T-helper 2 cell treated with Interferon-gamma antibody and Interleukin-4, amounts not matched to agents 5 μg/mL and 100 μg/mL, for 36 hours (primary cell): ENCODE data around the gene XRCC5.

Experiments
- DNase-seq: peaks from one replicate; pipeline ENCODE4 v3.0.0; 2021; ENCODE audit warnings: low spot score
- H3K27ac Mint-ChIP-seq: one replicate; pipeline ENCODE4 v1.8.0; 2021; ENCODE audit warnings: mild to moderate bottlenecking, mixed read lengths
- H3K27me3 Mint-ChIP-seq: one replicate; pipeline ENCODE4 v1.8.0; 2021; ENCODE audit warnings: low read depth, mixed read lengths
- H3K36me3 Mint-ChIP-seq: one replicate; pipeline ENCODE4 v1.8.0; 2021; ENCODE audit warnings: low read depth, mixed read lengths
- H3K4me1 Mint-ChIP-seq: one replicate; pipeline ENCODE4 v1.8.0; 2021; ENCODE audit warnings: low read depth, mixed read lengths
- H3K4me3 Mint-ChIP-seq: one replicate; pipeline ENCODE4 v1.8.0; 2022; ENCODE audit warnings: mild to moderate bottlenecking, moderate library complexity, mixed read lengths
- H3K9me3 Mint-ChIP-seq: one replicate; pipeline ENCODE4 v1.8.0; 2021; ENCODE audit warnings: mixed read lengths

XRCC5 gene

GRCh38 chr2:216144372-216144771, 35.2 kb downstream of the XRCC5 start:
- H3K4me1 Mint-ChIP-seq, result peaks cover 17% of the 10 kb centered on the region
- DNase-seq, result no peak
- H3K9me3 Mint-ChIP-seq, result no peaks in the 10 kb centered on the region
- no peak overlapping the region for H3K4me3 Mint-ChIP-seq
- peaks cover 57% of the 10 kb centered on the region for H3K36me3 Mint-ChIP-seq
- no peak overlapping the region for H3K27ac Mint-ChIP-seq
- H3K27me3 Mint-ChIP-seq, result no peaks in the 10 kb centered on the region

- H3K9me3 Mint-ChIP-seq, result no peaks in the 10 kb centered on the region
- H3K27me3 Mint-ChIP-seq, result no peaks in the 10 kb centered on the region
- peaks cover 17% of the 10 kb centered on the region for H3K4me1 Mint-ChIP-seq
- H3K36me3 Mint-ChIP-seq, result peaks cover 57% of the 10 kb centered on the region
- DNase-seq, result no peak
- no peak overlapping the region for H3K27ac Mint-ChIP-seq
- H3K4me3 Mint-ChIP-seq, result no peak overlapping the region
Measured at GRCh38 chr2:216144857-216145256, 35.7 kb downstream of the XRCC5 start.

- Mint-ChIP-seq H3K4me1 (peaks cover 19% of the 10 kb centered on the region), H3K27me3 (no peaks in the 10 kb centered on the region), H3K4me3 (no peak overlapping the region), H3K27ac (peak overlapping the region; percentile 15), H3K36me3 (peaks cover 56% of the 10 kb centered on the region), H3K9me3 (no peaks in the 10 kb centered on the region)
- DNase-seq, result no peak
Measured at GRCh38 chr2:216146573-216146972, 37.4 kb downstream of the XRCC5 start.

GRCh38 chr2:216147172-216148131, 38.3 kb downstream of the XRCC5 start:
- Mint-ChIP-seq H3K9me3 (no peaks in the 10 kb centered on the region), H3K4me1 (peaks cover 19% of the 10 kb centered on the region), H3K4me3 (no peak overlapping the region), H3K27ac (peak overlapping the region; percentile 15), H3K27me3 (no peaks in the 10 kb centered on the region), H3K36me3 (peaks cover 57% of the 10 kb centered on the region)
- DNase-seq, result no peak

- no peak for DNase-seq
- H3K27me3 Mint-ChIP-seq, result no peaks in the 10 kb centered on the region
- H3K4me3 Mint-ChIP-seq, result no peak overlapping the region
- no peak overlapping the region for H3K27ac Mint-ChIP-seq
- no peaks in the 10 kb centered on the region for H3K9me3 Mint-ChIP-seq
- H3K4me1 Mint-ChIP-seq, result peaks cover 18% of the 10 kb centered on the region
- H3K36me3 Mint-ChIP-seq, result peaks cover 59% of the 10 kb centered on the region
Measured at GRCh38 chr2:216148983-216149382, 39.8 kb downstream of the XRCC5 start.

- Mint-ChIP-seq H3K4me1 (peaks cover 18% of the 10 kb centered on the region), H3K9me3 (no peaks in the 10 kb centered on the region), H3K4me3 (no peak overlapping the region), H3K27ac (no peak overlapping the region), H3K27me3 (no peaks in the 10 kb centered on the region), H3K36me3 (peaks cover 63% of the 10 kb centered on the region)
- no peak for DNase-seq
Measured at GRCh38 chr2:216149741-216150140, 40.6 kb downstream of the XRCC5 start.

- DNase-seq, result no peak
- no peaks in the 10 kb centered on the region for H3K9me3 Mint-ChIP-seq
- H3K4me3 Mint-ChIP-seq, result no peak overlapping the region
- H3K27ac Mint-ChIP-seq, result peak overlapping the region; percentile 71
- H3K4me1 Mint-ChIP-seq, result peaks cover 18% of the 10 kb centered on the region
- H3K36me3 Mint-ChIP-seq, result peaks cover 77% of the 10 kb centered on the region
- H3K27me3 Mint-ChIP-seq, result no peaks in the 10 kb centered on the region
Measured at GRCh38 chr2:216151313-216152025, 42.3 kb downstream of the XRCC5 start.

GRCh38 chr2:216155954-216156353, 46.8 kb downstream of the XRCC5 start:
- Mint-ChIP-seq H3K27ac (no peak overlapping the region), H3K4me1 (peaks cover 19% of the 10 kb centered on the region)

GRCh38 chr2:216156822-216157221, 47.7 kb downstream of the XRCC5 start:
- Mint-ChIP-seq H3K4me3 (no peak overlapping the region), H3K27ac (no peak overlapping the region), H3K4me1 (peaks cover 15% of the 10 kb centered on the region), H3K36me3 (peaks cover 71% of the 10 kb centered on the region), H3K9me3 (no peaks in the 10 kb centered on the region), H3K27me3 (no peaks in the 10 kb centered on the region)
- no peak for DNase-seq

More at GRCh38 chr2:216155954-216156353, 46.8 kb downstream of the XRCC5 start:
- no peaks in the 10 kb centered on the region for H3K27me3 Mint-ChIP-seq
- H3K4me3 Mint-ChIP-seq, result no peak overlapping the region
- H3K9me3 Mint-ChIP-seq, result no peaks in the 10 kb centered on the region
- no peak for DNase-seq
- H3K36me3 Mint-ChIP-seq, result peaks cover 73% of the 10 kb centered on the region

GRCh38 chr2:216159144-216159543, 50.0 kb downstream of the XRCC5 start:
- Mint-ChIP-seq H3K9me3 (no peaks in the 10 kb centered on the region), H3K4me1 (peaks cover 13% of the 10 kb centered on the region), H3K36me3 (peaks cover 78% of the 10 kb centered on the region), H3K4me3 (no peak overlapping the region), H3K27ac (no peak overlapping the region), H3K27me3 (no peaks in the 10 kb centered on the region)
- no peak for DNase-seq

GRCh38 chr2:216159646-216160045, 50.5 kb downstream of the XRCC5 start:
- Mint-ChIP-seq H3K9me3 (no peaks in the 10 kb centered on the region), H3K36me3 (peaks cover 79% of the 10 kb centered on the region), H3K4me3 (no peak overlapping the region), H3K27ac (peak overlapping the region; percentile 28), H3K27me3 (no peaks in the 10 kb centered on the region), H3K4me1 (peaks cover 13% of the 10 kb centered on the region)
- DNase-seq, result no peak

GRCh38 chr2:216160786-216161185, 51.6 kb downstream of the XRCC5 start:
- DNase-seq, result no peak
- no peaks in the 10 kb centered on the region for H3K27me3 Mint-ChIP-seq
- peaks cover 79% of the 10 kb centered on the region for H3K36me3 Mint-ChIP-seq
- H3K4me3 Mint-ChIP-seq, result no peak overlapping the region
- no peak overlapping the region for H3K27ac Mint-ChIP-seq
- no peaks in the 10 kb centered on the region for H3K9me3 Mint-ChIP-seq
- peaks cover 13% of the 10 kb centered on the region for H3K4me1 Mint-ChIP-seq

GRCh38 chr2:216161967-216162366, 52.8 kb downstream of the XRCC5 start:
- H3K4me1 Mint-ChIP-seq, result peaks cover 10% of the 10 kb centered on the region
- no peak overlapping the region for H3K4me3 Mint-ChIP-seq
- H3K36me3 Mint-ChIP-seq, result peaks cover 76% of the 10 kb centered on the region
- no peaks in the 10 kb centered on the region for H3K27me3 Mint-ChIP-seq
- DNase-seq, result no peak
- no peaks in the 10 kb centered on the region for H3K9me3 Mint-ChIP-seq
- H3K27ac Mint-ChIP-seq, result no peak overlapping the region

GRCh38 chr2:216163518-216163917, 54.4 kb downstream of the XRCC5 start:
- H3K4me1 Mint-ChIP-seq, result peaks cover 11% of the 10 kb centered on the region
- H3K27me3 Mint-ChIP-seq, result no peaks in the 10 kb centered on the region
- DNase-seq, result no peak
- no peaks in the 10 kb centered on the region for H3K9me3 Mint-ChIP-seq
- no peak overlapping the region for H3K4me3 Mint-ChIP-seq
- no peak overlapping the region for H3K27ac Mint-ChIP-seq
- peaks cover 74% of the 10 kb centered on the region for H3K36me3 Mint-ChIP-seq
